SK-N-SH treated with all-trans-retinoic acid at 6 μM for 48 hours (cell line): ENCODE measurements around the gene CDH4.

ENCODE experiments used
- CSRNP3 ChIP-seq: fragments of 250-450 bp; sonication (Bioruptor Pico); IDR thresholded peaks from 2 replicates; pipeline ENCODE4 v1.5.1; 2021; ENCODE audit warnings: mild to moderate bottlenecking, moderate library complexity
- GLIS3 ChIP-seq: fragments of 250-450 bp; sonication (Bioruptor Pico); IDR thresholded peaks from 2 replicates; pipeline ENCODE4 v1.5.0; 2020; ENCODE audit warnings: mild to moderate bottlenecking, moderate library complexity
- OSR1 ChIP-seq: fragments of 250-450 bp; sonication (Bioruptor Pico); IDR thresholded peaks from 2 replicates; pipeline ENCODE4 v1.8.0; 2022; ENCODE audit warnings: moderate library complexity, mild to moderate bottlenecking, inconsistent platforms
- TOX ChIP-seq: fragments of 250-450 bp; sonication (Bioruptor Pico); IDR thresholded peaks from 2 replicates; pipeline ENCODE4 v1.8.0; 2021; ENCODE audit warnings: mild to moderate bottlenecking, moderate library complexity, borderline replicate concordance
- ZC3H10 ChIP-seq: fragments of 250-450 bp; sonication (Bioruptor Pico); IDR thresholded peaks from 2 replicates; pipeline ENCODE4 v1.5.1; 2021; ENCODE audit warnings: mild to moderate bottlenecking, moderate library complexity
- ZFP3 ChIP-seq: fragments of 250-450 bp; sonication (Bioruptor Pico); IDR thresholded peaks from 2 replicates; pipeline ENCODE4 v1.5.0; 2020; ENCODE audit warnings: mild to moderate bottlenecking, moderate library complexity
- ZNF565 ChIP-seq: fragments of 450-650 bp; formaldehyde crosslinking; conservative IDR thresholded peaks from 2 replicates; pipeline ENCODE4 v1.5.0; 2020; ENCODE audit warnings: low read depth, mild to moderate bottlenecking, moderate library complexity
- ZNF70 ChIP-seq: fragments of 450-650 bp; formaldehyde crosslinking; IDR thresholded peaks from 2 replicates; pipeline ENCODE4 v1.5.0; 2020; ENCODE audit warnings: mild to moderate bottlenecking, moderate library complexity
- TF ChIP-seq, protein P1 (sequence below): fragments of 250-450 bp; sonication (Bioruptor Pico); IDR thresholded peaks from 2 replicates; pipeline ENCODE4 v1.8.0; 2020; ENCODE audit warnings: mild to moderate bottlenecking, moderate library complexity, borderline replicate concordance
- TF ChIP-seq, protein P2 (sequence below): fragments of 250-450 bp; sonication (Bioruptor Pico); IDR thresholded peaks from 2 replicates; pipeline ENCODE4 v1.8.0; 2021; ENCODE audit warnings: low read depth, mild to moderate bottlenecking, moderate library complexity, borderline replicate concordance
- TF ChIP-seq, protein P3 (sequence below): fragments of 250-450 bp; sonication (Bioruptor Pico); IDR thresholded peaks from 2 replicates; pipeline ENCODE4 v1.5.0; 2020; ENCODE audit warnings: mild to moderate bottlenecking, moderate library complexity
- TF ChIP-seq, protein P4 (sequence below): fragments of 250-450 bp; sonication (Bioruptor Pico); IDR thresholded peaks from 2 replicates; pipeline ENCODE4 v1.5.1; 2020; ENCODE audit warnings: low read depth, mild to moderate bottlenecking, moderate library complexity

GRCh38 chr20:61805781-61806180 is 553.7 kb downstream of the CDH4 start:
- TF ChIP-seq TOX, result no peak
- TF ChIP-seq, protein P1, sequence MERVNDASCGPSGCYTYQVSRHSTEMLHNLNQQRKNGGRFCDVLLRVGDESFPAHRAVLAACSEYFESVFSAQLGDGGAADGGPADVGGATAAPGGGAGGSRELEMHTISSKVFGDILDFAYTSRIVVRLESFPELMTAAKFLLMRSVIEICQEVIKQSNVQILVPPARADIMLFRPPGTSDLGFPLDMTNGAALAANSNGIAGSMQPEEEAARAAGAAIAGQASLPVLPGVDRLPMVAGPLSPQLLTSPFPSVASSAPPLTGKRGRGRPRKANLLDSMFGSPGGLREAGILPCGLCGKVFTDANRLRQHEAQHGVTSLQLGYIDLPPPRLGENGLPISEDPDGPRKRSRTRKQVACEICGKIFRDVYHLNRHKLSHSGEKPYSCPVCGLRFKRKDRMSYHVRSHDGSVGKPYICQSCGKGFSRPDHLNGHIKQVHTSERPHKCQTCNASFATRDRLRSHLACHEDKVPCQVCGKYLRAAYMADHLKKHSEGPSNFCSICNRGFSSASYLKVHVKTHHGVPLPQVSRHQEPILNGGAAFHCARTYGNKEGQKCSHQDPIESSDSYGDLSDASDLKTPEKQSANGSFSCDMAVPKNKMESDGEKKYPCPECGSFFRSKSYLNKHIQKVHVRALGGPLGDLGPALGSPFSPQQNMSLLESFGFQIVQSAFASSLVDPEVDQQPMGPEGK, result no peak
- no peak for TF ChIP-seq GLIS3 (CRISPR knock-in tag)
- no peak for TF ChIP-seq ZFP3 (CRISPR knock-in tag)
- TF ChIP-seq, protein P2, sequence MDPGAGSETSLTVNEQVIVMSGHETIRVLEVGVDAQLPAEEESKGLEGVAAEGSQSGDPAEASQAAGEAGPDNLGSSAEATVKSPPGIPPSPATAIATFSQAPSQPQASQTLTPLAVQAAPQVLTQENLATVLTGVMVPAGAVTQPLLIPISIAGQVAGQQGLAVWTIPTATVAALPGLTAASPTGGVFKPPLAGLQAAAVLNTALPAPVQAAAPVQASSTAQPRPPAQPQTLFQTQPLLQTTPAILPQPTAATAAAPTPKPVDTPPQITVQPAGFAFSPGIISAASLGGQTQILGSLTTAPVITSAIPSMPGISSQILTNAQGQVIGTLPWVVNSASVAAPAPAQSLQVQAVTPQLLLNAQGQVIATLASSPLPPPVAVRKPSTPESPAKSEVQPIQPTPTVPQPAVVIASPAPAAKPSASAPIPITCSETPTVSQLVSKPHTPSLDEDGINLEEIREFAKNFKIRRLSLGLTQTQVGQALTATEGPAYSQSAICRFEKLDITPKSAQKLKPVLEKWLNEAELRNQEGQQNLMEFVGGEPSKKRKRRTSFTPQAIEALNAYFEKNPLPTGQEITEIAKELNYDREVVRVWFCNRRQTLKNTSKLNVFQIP (CRISPR knock-in tag), result no peak
- no peak for TF ChIP-seq ZNF70 (CRISPR knock-in tag)
- TF ChIP-seq, protein P3, sequence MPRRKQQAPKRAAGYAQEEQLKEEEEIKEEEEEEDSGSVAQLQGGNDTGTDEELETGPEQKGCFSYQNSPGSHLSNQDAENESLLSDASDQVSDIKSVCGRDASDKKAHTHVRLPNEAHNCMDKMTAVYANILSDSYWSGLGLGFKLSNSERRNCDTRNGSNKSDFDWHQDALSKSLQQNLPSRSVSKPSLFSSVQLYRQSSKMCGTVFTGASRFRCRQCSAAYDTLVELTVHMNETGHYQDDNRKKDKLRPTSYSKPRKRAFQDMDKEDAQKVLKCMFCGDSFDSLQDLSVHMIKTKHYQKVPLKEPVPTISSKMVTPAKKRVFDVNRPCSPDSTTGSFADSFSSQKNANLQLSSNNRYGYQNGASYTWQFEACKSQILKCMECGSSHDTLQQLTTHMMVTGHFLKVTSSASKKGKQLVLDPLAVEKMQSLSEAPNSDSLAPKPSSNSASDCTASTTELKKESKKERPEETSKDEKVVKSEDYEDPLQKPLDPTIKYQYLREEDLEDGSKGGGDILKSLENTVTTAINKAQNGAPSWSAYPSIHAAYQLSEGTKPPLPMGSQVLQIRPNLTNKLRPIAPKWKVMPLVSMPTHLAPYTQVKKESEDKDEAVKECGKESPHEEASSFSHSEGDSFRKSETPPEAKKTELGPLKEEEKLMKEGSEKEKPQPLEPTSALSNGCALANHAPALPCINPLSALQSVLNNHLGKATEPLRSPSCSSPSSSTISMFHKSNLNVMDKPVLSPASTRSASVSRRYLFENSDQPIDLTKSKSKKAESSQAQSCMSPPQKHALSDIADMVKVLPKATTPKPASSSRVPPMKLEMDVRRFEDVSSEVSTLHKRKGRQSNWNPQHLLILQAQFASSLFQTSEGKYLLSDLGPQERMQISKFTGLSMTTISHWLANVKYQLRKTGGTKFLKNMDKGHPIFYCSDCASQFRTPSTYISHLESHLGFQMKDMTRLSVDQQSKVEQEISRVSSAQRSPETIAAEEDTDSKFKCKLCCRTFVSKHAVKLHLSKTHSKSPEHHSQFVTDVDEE (CRISPR knock-in tag), result no peak
- TF ChIP-seq ZNF565 (CRISPR knock-in tag), result no peak
- TF ChIP-seq, protein P4, sequence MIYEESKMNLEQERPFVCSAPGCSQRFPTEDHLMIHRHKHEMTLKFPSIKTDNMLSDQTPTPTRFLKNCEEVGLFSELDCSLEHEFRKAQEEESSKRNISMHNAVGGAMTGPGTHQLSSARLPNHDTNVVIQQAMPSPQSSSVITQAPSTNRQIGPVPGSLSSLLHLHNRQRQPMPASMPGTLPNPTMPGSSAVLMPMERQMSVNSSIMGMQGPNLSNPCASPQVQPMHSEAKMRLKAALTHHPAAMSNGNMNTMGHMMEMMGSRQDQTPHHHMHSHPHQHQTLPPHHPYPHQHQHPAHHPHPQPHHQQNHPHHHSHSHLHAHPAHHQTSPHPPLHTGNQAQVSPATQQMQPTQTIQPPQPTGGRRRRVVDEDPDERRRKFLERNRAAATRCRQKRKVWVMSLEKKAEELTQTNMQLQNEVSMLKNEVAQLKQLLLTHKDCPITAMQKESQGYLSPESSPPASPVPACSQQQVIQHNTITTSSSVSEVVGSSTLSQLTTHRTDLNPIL, result no peak
- TF ChIP-seq ZC3H10 (CRISPR knock-in tag), result no peak
- no peak for TF ChIP-seq OSR1 (CRISPR knock-in tag)
- no peak for TF ChIP-seq CSRNP3 (CRISPR knock-in tag)
